ENCODE data around the gene RHBDL1. TPM values are rescaled to one million over a fixed set of nuclear protein-coding genes. Genes with fewer than 3 reads are reported as not detected.

RHBDL1 gene
- total and polyA plus RNA-seq, 4 donors = 0.35 to 0.84 (median 0.70) TPM

DNA sequence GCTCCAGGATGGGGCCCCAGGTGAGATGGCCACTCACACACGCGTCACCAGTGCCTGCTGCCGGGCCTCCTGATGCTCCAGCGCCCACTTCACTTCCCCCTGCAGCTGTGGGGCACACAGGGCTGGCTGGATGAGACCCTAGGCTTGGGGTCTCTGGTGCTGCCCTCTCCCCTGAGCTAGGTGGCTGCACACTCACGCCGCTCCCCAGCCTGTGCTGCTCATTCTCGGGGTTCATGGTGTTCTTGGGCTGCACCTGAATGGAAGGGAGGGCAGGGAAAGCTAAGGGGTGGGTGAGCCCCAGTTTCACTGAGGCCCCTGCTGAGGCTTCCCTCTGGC is 49.5 kb downstream of the RHBDL1 start:
- no peak for TF ChIP-seq GABPA (IDR thresholded peaks at IDR 0.05 in 1 of 2, conservative IDR thresholded peaks at IDR 0.05 in 1 of 2)
- H3K9me3 ChIP-seq (ENCODE audit: control insufficient read depth in 4 of 4, low read length in 3 of 4) = no peaks in the 10 kb centered on the region
- 81% methylated on average over 7 of the region's 7 CpGs for WGBS
- no peak overlapping the region for H3K27ac ChIP-seq (ENCODE audit: low read depth in 1 of 2, low read length in 2 of 2)
- peaks cover 12 to 28% (median 28%) of the 10 kb centered on the region in 4 donors for H3K4me1 ChIP-seq (ENCODE audit: control insufficient read depth in 4 of 4, insufficient read depth in 4 of 4, low read length in 3 of 4)
- peaks cover 0 to 2% (median 0%) of the 10 kb centered on the region in 4 donors for H3K27me3 ChIP-seq (ENCODE audit: control insufficient read depth in 4 of 4, insufficient read depth in 4 of 4, low read length in 3 of 4)
- H3K9ac ChIP-seq (ENCODE audit: low read depth in 1 of 2, low read length in 2 of 2) = no peak overlapping the region
- H3K4me3 ChIP-seq (ENCODE audit: low read depth in 1 of 3, low read length in 3 of 3) = no peak overlapping the region
- H3K36me3 ChIP-seq (ENCODE audit: control insufficient read depth in 4 of 4, insufficient read depth in 3 of 4, low read depth in 1 of 4, low read length in 3 of 4) = no peaks in the 10 kb centered on the region
- DNase-seq (ENCODE audit: low spot score) = no peak

DNA sequence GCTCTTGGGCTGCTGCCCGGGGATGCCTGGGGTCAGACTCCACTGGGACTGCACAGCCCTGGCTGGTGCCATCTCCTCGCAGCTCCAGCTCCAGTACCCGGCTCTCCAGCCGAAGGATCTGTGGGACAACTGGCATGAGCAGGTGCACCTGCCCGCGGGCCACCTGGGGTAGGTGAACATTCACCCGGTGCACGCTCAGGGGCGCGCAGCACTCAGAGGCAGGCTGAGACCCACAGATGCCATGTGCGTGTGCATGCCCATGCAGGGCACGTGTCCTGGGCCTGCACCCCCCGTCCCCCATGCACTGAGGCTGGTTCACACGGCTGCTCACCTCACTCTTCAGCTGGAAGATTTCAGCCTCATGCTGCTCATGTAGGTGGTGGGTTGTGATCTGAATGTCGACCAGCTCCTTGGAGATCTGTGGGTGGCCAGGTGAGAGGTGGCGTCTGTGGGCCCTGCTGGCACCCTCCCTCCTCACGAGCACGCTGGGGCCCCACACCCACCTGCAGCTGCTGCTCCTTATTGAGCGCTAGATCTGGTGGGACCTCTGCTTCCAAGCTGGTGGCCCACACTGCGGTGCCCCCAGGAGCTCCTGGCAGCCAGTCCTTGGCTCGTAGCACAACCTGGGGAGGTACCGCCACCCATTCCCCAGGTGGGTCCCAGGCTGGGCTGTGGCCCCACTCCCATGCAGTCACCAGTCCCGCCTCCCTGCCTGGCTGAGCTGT is 50.2 kb downstream of the RHBDL1 start:
- TF ChIP-seq, protein P1, sequence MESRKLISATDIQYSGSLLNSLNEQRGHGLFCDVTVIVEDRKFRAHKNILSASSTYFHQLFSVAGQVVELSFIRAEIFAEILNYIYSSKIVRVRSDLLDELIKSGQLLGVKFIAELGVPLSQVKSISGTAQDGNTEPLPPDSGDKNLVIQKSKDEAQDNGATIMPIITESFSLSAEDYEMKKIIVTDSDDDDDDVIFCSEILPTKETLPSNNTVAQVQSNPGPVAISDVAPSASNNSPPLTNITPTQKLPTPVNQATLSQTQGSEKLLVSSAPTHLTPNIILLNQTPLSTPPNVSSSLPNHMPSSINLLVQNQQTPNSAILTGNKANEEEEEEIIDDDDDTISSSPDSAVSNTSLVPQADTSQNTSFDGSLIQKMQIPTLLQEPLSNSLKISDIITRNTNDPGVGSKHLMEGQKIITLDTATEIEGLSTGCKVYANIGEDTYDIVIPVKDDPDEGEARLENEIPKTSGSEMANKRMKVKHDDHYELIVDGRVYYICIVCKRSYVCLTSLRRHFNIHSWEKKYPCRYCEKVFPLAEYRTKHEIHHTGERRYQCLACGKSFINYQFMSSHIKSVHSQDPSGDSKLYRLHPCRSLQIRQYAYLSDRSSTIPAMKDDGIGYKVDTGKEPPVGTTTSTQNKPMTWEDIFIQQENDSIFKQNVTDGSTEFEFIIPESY (IDR thresholded peaks at IDR 0.05) = no peak
- DNase-seq (ENCODE audit: low spot score) = no peak
- WGBS = 62% methylated on average over 23 of the region's 23 CpGs
- Histone ChIP-seq H3K4me3 (ENCODE audit: low read depth in 1 of 3, low read length in 3 of 3) (no peak overlapping the region), H3K27me3 (ENCODE audit: control insufficient read depth in 4 of 4, insufficient read depth in 4 of 4, low read length in 3 of 4) (peaks cover 0 to 2% (median 0%) of the 10 kb centered on the region in 4 donors), H3K9ac (ENCODE audit: low read depth in 1 of 2, low read length in 2 of 2) (no peak overlapping the region), H3K4me1 (ENCODE audit: control insufficient read depth in 4 of 4, insufficient read depth in 4 of 4, low read length in 3 of 4) (peaks cover 8 to 28% (median 22%) of the 10 kb centered on the region in 4 donors), H3K27ac (ENCODE audit: low read depth in 1 of 2, low read length in 2 of 2) (no peak overlapping the region), H3K9me3 (ENCODE audit: control insufficient read depth in 4 of 4, low read length in 3 of 4) (no peaks in the 10 kb centered on the region), H3K36me3 (ENCODE audit: control insufficient read depth in 4 of 4, insufficient read depth in 3 of 4, low read depth in 1 of 4, low read length in 3 of 4) (peaks cover 0 to 3% (median 0%) of the 10 kb centered on the region in 4 donors)

DNA sequence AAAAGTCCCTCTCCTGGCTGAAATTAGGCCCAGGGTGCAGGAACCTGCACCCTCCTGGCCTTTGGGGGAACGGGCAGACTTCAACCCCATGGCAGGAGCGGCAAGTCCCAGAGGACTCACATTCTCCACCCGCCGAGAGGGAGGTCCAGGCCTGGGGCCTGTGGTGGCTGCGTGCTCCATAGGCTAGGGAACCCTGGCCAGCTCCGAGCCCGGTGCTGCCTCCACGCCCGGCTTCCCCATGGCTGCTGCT is 50.6 kb downstream of the RHBDL1 start:
- TF ChIP-seq, protein P1 (IDR thresholded peaks at IDR 0.05) = no peak
- TF ChIP-seq JUND (IDR thresholded peaks at IDR 0.05) = no peak
- TF ChIP-seq, protein P2, sequence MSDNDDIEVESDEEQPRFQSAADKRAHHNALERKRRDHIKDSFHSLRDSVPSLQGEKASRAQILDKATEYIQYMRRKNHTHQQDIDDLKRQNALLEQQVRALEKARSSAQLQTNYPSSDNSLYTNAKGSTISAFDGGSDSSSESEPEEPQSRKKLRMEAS (IDR thresholded peaks at IDR 0.05) = no peak
- TF ChIP-seq, protein P3, sequence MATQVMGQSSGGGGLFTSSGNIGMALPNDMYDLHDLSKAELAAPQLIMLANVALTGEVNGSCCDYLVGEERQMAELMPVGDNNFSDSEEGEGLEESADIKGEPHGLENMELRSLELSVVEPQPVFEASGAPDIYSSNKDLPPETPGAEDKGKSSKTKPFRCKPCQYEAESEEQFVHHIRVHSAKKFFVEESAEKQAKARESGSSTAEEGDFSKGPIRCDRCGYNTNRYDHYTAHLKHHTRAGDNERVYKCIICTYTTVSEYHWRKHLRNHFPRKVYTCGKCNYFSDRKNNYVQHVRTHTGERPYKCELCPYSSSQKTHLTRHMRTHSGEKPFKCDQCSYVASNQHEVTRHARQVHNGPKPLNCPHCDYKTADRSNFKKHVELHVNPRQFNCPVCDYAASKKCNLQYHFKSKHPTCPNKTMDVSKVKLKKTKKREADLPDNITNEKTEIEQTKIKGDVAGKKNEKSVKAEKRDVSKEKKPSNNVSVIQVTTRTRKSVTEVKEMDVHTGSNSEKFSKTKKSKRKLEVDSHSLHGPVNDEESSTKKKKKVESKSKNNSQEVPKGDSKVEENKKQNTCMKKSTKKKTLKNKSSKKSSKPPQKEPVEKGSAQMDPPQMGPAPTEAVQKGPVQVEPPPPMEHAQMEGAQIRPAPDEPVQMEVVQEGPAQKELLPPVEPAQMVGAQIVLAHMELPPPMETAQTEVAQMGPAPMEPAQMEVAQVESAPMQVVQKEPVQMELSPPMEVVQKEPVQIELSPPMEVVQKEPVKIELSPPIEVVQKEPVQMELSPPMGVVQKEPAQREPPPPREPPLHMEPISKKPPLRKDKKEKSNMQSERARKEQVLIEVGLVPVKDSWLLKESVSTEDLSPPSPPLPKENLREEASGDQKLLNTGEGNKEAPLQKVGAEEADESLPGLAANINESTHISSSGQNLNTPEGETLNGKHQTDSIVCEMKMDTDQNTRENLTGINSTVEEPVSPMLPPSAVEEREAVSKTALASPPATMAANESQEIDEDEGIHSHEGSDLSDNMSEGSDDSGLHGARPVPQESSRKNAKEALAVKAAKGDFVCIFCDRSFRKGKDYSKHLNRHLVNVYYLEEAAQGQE (IDR thresholded peaks at IDR 0.05) = no peak
- TF ChIP-seq, protein P4, sequence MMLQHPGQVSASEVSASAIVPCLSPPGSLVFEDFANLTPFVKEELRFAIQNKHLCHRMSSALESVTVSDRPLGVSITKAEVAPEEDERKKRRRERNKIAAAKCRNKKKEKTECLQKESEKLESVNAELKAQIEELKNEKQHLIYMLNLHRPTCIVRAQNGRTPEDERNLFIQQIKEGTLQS (IDR thresholded peaks at IDR 0.05) = no peak
- TF ChIP-seq HNF4A (conservative IDR thresholded peaks at IDR 0.05) = no peak
- TF ChIP-seq SP1 (IDR thresholded peaks at IDR 0.05) = no peak
- TF ChIP-seq EGR1 (IDR thresholded peaks at IDR 0.05; ENCODE audit: low read depth in 2 of 2) = no peak
- TF ChIP-seq NR2F2 (IDR thresholded peaks at IDR 0.05) = no peak
- no peak for TF ChIP-seq FOXA1 (IDR thresholded peaks at IDR 0.05)
- TF ChIP-seq TAF1 (conservative IDR thresholded peaks at IDR 0.05) = no peak
- TF ChIP-seq, protein P5, sequence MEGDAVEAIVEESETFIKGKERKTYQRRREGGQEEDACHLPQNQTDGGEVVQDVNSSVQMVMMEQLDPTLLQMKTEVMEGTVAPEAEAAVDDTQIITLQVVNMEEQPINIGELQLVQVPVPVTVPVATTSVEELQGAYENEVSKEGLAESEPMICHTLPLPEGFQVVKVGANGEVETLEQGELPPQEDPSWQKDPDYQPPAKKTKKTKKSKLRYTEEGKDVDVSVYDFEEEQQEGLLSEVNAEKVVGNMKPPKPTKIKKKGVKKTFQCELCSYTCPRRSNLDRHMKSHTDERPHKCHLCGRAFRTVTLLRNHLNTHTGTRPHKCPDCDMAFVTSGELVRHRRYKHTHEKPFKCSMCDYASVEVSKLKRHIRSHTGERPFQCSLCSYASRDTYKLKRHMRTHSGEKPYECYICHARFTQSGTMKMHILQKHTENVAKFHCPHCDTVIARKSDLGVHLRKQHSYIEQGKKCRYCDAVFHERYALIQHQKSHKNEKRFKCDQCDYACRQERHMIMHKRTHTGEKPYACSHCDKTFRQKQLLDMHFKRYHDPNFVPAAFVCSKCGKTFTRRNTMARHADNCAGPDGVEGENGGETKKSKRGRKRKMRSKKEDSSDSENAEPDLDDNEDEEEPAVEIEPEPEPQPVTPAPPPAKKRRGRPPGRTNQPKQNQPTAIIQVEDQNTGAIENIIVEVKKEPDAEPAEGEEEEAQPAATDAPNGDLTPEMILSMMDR (IDR thresholded peaks at IDR 0.05; ENCODE audit: low read depth, low read length, missing input control) = no peak
- TF ChIP-seq RAD21 (IDR thresholded peaks at IDR 0.05) = no peak
- no peak for TF ChIP-seq FOXA2 (IDR thresholded peaks at IDR 0.05)
- TF ChIP-seq HNF4G (IDR thresholded peaks at IDR 0.05) = no peak
- no peak for TF ChIP-seq YY1 (IDR thresholded peaks at IDR 0.05)
- no peak for TF ChIP-seq GABPA (IDR thresholded peaks at IDR 0.05 in 1 of 2, conservative IDR thresholded peaks at IDR 0.05 in 1 of 2)
- no peak for TF ChIP-seq RXRA (IDR thresholded peaks at IDR 0.05)
- H3K36me3 ChIP-seq (ENCODE audit: control insufficient read depth in 4 of 4, insufficient read depth in 3 of 4, low read depth in 1 of 4, low read length in 3 of 4) = peaks cover 0 to 3% (median 0%) of the 10 kb centered on the region in 4 donors
- DNase-seq (ENCODE audit: low spot score) = no peak
- H3K9me3 ChIP-seq (ENCODE audit: control insufficient read depth in 4 of 4, low read length in 3 of 4) = no peaks in the 10 kb centered on the region
- no peak overlapping the region for H3K27ac ChIP-seq (ENCODE audit: low read depth in 1 of 2, low read length in 2 of 2)
- peaks cover 8 to 28% (median 21%) of the 10 kb centered on the region in 4 donors for H3K4me1 ChIP-seq (ENCODE audit: control insufficient read depth in 4 of 4, insufficient read depth in 4 of 4, low read length in 3 of 4)
- H3K4me3 ChIP-seq (ENCODE audit: low read depth in 1 of 3, low read length in 3 of 3) = no peak overlapping the region
- H3K27me3 ChIP-seq (ENCODE audit: control insufficient read depth in 4 of 4, insufficient read depth in 4 of 4, low read length in 3 of 4) = peaks cover 0 to 2% (median 0%) of the 10 kb centered on the region in 4 donors
- 20% methylated on average over 9 of the region's 9 CpGs for WGBS
- H3K9ac ChIP-seq (ENCODE audit: low read depth in 1 of 2, low read length in 2 of 2) = no peak overlapping the region

All from liver (tissue), 9 donors.